Lower leg skin (tissue), 4 donors: Measurements from ENCODE around the gene CFAP58. TPM values are rescaled to one million over a fixed set of nuclear protein-coding genes. Genes with fewer than 3 reads are reported as not detected.

Experiments
- DNase-seq, 2 donors: peaks; one replicate each; pipeline ENCODE4 v3.0.0-alpha.2; 2019; ENCODE audit warnings: low spot score in 2 of 2
- H3K4me3 ChIP-seq: fragments of 200-600 bp; sonication (generic); 2 replicates; pipeline ENCODE4 v1.5.1; 2017; ENCODE audit warnings: mild to moderate bottlenecking, low read depth; ENCODE audit not compliant: poor library complexity, severe bottlenecking
- POLR2A ChIP-seq, 2 donors: fragments of 450-650 bp; IDR thresholded peaks; one replicate each; pipeline ENCODE4 v1.6.1; 2016 to 2017; ENCODE audit warnings: antibody characterized with exemption in 2 of 2, mild to moderate bottlenecking in 1 of 2, moderate library complexity in 1 of 2
- WGBS, 2 donors: methylation state at CpG; one replicate each; pipeline ENCODE4 v1.1.5; 2018; 5-methylcytosine and 5-hydroxymethylcytosine counted together
- intact Hi-C: fragments of 100-400 bp; cut with DNase I; formaldehyde crosslinking; loops from one replicate; pipeline ENCODE4 v1.15.0; 2023; ENCODE audit warnings: low total_unique reads
- total RNA-seq, 4 donors: library from RNA; depleted of rRNA; stranded (reverse); fragments of >200 nt; gene quantifications; one replicate each; pipeline ENCODE4 v1.1.0, GENCODE V29; 2016
- TF ChIP-seq, protein P1 (sequence below), 3 donors: fragments of 450-650 bp; IDR thresholded peaks; one replicate each; pipeline ENCODE4 v1.5.1; 2016; ENCODE audit warnings: antibody characterized with exemption in 3 of 3, mild to moderate bottlenecking in 3 of 3, moderate library complexity in 2 of 3

The CFAP58 gene
- total RNA-seq, 4 donors from 2014 or later: 0.42 to 0.55 (median 0.44) TPM; not detected in 1

DNA sequence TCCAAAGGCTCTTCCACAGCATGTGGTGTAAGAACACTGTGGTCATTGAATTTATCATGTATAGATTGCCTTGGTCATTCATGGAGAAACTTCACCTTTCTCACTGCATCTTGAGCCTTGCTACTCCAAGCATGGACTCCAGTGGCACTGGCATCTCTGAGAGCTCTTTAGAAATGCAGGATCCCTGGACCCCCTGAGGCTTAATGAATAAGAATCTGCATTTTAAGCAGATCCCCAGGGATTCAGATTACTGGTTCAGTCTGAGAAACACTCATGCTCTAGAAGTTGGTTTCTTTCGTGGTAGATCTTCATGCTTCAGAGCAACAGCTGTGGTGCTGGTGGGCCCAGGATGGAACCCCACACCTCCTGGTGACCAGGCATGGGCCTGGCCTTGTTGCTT, 63.2 kb downstream of the CFAP58 start:
- TF ChIP-seq, protein P1, sequence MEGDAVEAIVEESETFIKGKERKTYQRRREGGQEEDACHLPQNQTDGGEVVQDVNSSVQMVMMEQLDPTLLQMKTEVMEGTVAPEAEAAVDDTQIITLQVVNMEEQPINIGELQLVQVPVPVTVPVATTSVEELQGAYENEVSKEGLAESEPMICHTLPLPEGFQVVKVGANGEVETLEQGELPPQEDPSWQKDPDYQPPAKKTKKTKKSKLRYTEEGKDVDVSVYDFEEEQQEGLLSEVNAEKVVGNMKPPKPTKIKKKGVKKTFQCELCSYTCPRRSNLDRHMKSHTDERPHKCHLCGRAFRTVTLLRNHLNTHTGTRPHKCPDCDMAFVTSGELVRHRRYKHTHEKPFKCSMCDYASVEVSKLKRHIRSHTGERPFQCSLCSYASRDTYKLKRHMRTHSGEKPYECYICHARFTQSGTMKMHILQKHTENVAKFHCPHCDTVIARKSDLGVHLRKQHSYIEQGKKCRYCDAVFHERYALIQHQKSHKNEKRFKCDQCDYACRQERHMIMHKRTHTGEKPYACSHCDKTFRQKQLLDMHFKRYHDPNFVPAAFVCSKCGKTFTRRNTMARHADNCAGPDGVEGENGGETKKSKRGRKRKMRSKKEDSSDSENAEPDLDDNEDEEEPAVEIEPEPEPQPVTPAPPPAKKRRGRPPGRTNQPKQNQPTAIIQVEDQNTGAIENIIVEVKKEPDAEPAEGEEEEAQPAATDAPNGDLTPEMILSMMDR (IDR thresholded peaks at IDR 0.05): no peak
- no peak for TF ChIP-seq POLR2A (IDR thresholded peaks at IDR 0.05)
- DNase-seq: no peak
- WGBS, 2 donors: 88 to 100% methylated on average over 1 of the region's 1 CpG
- H3K4me3 ChIP-seq: no peak overlapping the region
- intact Hi-C loops: no loop called here

DNA sequence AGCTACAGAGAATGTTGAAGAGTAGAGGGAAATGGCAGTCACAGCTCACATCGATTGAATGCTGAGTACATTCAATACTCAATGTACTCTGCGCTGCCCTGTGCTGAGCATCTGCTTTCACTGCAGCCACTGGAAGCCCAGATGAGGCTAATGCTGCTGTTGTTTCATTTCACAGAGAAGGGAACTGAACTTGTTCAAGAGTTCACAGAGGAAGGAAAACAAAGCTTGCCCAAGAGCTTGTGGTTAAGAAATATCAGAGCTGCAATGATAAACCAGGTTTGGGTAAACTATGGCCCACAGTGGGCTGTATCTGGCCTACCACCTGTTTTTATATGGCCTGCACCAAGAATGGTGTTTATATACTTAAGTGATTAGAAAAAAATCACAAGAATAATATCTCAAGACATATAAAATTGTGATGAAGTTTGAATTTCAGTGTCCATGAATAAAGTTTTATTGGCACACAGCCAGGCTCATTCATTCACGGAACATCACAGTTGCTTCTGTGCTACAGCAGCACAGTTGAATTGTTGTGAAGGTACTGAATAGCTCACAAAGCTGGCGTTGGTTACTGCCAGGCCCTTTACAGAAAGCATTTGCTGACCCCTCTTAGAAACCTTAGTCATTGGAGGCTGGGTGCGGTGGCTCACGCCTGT, 64.1 kb downstream of the CFAP58 start:
- no peak overlapping the region for H3K4me3 ChIP-seq
- intact Hi-C loops: no loop called here
- DNase-seq: no peak
- TF ChIP-seq POLR2A (IDR thresholded peaks at IDR 0.05): no peak
- TF ChIP-seq, protein P1 (IDR thresholded peaks at IDR 0.05): no peak
- 84 to 85% methylated on average over 6 of the region's 6 CpGs for WGBS, 2 donors

DNA sequence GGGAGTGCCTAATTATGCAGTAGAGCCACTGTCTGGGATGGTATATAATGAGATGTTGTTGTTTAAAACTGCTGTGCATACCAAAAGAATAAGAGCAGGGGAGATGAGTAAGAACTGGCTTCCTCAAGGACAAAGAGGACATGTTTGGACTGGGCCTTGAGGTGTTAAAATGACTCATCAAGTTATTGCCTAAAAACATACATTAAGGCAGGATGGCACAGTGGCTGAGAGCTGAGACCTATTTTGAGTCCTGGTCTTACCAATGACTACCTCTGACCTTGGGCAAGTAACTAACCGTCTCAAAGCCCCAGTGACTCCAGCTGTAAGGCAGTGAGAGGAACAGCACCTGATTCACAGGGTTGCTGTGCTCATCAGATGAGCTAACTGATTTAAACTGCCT, 71.1 kb downstream of the CFAP58 start:
- intact Hi-C loops: no loop called here
- no peak overlapping the region for H3K4me3 ChIP-seq
- 50 to 63% methylated on average over 1 of the region's 1 CpG for WGBS, 2 donors
- DNase-seq: no peak
- no peak for TF ChIP-seq POLR2A (IDR thresholded peaks at IDR 0.05)
- TF ChIP-seq, protein P1 (IDR thresholded peaks at IDR 0.05): no peak

DNA sequence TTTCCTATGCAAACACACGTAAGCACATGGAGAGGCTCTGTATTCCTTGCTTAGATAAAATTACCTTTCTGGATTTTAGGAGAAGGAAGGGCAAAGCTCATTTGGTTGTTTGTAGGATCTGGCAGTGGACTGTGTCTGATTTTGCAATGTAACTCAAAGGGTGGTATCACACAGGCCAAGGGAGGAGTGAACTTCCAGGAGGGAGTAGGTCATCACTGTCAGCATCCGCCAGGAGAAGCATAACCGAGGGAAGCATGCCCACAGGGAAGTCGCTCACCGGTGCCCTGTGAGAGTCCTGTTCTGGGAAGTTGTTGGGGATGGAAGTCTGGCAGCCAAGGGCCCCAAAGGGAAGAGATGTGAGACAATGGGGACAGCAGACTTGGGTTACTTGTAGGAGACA, 74.4 kb downstream of the CFAP58 start:
- no peak for TF ChIP-seq POLR2A (IDR thresholded peaks at IDR 0.05)
- TF ChIP-seq, protein P1 (IDR thresholded peaks at IDR 0.05): no peak
- 59 to 71% methylated on average over 5 of the region's 5 CpGs for WGBS, 2 donors
- DNase-seq: no peak
- H3K4me3 ChIP-seq: no peak overlapping the region
- intact Hi-C loops: no loop called here

DNA sequence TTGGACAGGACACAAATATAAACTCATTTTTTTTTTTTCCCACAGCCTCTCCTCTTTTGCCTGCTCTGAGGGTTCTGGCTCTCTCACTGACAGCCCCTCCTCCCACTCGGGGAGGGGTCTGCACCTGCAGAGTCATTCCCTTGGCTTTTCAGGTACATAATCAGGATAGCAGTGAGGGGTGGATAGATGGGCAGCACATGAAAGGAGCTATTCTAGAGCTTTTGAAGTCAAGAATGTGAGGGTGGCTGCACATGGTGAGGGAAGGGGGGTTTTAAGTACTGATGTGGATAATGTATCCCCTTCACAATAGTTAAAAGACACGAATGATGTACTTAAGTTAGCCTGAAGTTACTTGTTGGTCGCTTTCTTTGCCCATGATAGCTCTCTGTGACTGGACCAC, 76.2 kb downstream of the CFAP58 start:
- H3K4me3 ChIP-seq: no peak overlapping the region
- TF ChIP-seq, protein P1 (IDR thresholded peaks at IDR 0.05): no peak
- TF ChIP-seq POLR2A (IDR thresholded peaks at IDR 0.05): no peak
- DNase-seq: no peak
- intact Hi-C loops: no loop called here
- 34 to 41% methylated on average over 3 of the region's 3 CpGs for WGBS, 2 donors

DNA sequence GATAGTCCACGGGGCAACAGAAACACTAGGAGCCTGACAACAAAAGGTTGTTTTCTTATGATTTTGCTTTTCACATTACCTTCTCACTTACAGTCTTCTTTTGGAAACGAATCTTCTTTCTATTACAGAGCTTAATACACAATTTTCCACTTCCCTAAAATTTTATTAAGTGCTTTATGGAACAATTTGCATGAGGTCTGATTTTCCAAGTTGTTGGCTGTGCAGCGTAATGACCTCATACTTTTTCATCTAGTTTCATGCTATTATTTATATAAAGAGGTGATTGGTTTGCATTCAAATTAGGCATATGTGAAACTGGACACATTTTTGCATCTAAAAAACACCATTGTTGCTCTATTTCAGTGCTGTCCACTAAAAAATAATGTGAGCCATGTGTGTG, 76.7 kb downstream of the CFAP58 start:
- no peak for DNase-seq
- H3K4me3 ChIP-seq: no peak overlapping the region
- 55 to 56% methylated on average over 3 of the region's 3 CpGs for WGBS, 2 donors
- intact Hi-C loops: no loop called here
- TF ChIP-seq, protein P1 (IDR thresholded peaks at IDR 0.05): no peak
- TF ChIP-seq POLR2A (IDR thresholded peaks at IDR 0.05): no peak
